ENCODE results near the gene PAWR. TPM values are rescaled to one million over a fixed set of nuclear protein-coding genes. Genes with fewer than 3 reads are reported as not detected.

PAWR gene
- total and polyA plus RNA-seq, 10 of the 15 experiments (the other 5 are each of a cell fraction or from before 2014, with no cell fraction given), result 8.1 to 70.6 (median 24.2) TPM

GRCh38 chr12:79555028-79555925 lies 135.5 kb downstream of the PAWR start:
- no peak overlapping the region for H2AFZ ChIP-seq (ENCODE audit: control insufficient read depth, low read depth, low read length)
- no peaks in the 10 kb centered on the region for H3K4me1 ChIP-seq (ENCODE audit: control insufficient read depth, insufficient read depth, low read length)
- 100% methylated on average over 3 of the region's 3 CpGs for WGBS (ENCODE audit: insufficient coverage, insufficient replicate concordance, low lambda C conversion rate, missing lambda C conversion rate)
- no peaks in the 10 kb centered on the region for H4K20me1 ChIP-seq (ENCODE audit: control insufficient read depth, insufficient read depth)
- TF ChIP-seq MTA2 (IDR thresholded peaks at IDR 0.05; ENCODE audit: low read depth) (no peak), SMC3 (IDR thresholded peaks at IDR 0.05; ENCODE audit: borderline replicate concordance, low read length) (peak; percentile 77), YY1 (IDR thresholded peaks at IDR 0.05; ENCODE audit: low read depth, low read length) (0 out of 2 replicates have a peak, but pooled peaks have one; percentile 24), BRCA1 (IDR thresholded peaks at IDR 0.05; ENCODE audit: low read depth, low read length) (no peak), SMAD5 (IDR thresholded peaks at IDR 0.05; ENCODE audit: low read depth) (no peak), PAX8 (IDR thresholded peaks at IDR 0.05) (no peak), RAD21 (IDR thresholded peaks at IDR 0.05; ENCODE audit: insufficient read depth, low read depth, low read length) (peak; percentile 93)
- TF ChIP-seq, protein P1, sequence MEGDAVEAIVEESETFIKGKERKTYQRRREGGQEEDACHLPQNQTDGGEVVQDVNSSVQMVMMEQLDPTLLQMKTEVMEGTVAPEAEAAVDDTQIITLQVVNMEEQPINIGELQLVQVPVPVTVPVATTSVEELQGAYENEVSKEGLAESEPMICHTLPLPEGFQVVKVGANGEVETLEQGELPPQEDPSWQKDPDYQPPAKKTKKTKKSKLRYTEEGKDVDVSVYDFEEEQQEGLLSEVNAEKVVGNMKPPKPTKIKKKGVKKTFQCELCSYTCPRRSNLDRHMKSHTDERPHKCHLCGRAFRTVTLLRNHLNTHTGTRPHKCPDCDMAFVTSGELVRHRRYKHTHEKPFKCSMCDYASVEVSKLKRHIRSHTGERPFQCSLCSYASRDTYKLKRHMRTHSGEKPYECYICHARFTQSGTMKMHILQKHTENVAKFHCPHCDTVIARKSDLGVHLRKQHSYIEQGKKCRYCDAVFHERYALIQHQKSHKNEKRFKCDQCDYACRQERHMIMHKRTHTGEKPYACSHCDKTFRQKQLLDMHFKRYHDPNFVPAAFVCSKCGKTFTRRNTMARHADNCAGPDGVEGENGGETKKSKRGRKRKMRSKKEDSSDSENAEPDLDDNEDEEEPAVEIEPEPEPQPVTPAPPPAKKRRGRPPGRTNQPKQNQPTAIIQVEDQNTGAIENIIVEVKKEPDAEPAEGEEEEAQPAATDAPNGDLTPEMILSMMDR (IDR thresholded peaks at IDR 0.05 in 2 of 3, conservative IDR thresholded peaks at IDR 0.05 in 1 of 3; ENCODE audit: control insufficient read depth in 2 of 3, extremely low read depth in 1 of 3, insufficient read depth in 1 of 3, low read depth in 3 of 3, low read length in 3 of 3), result peak; percentile 40 to 84 (median 48); a peak in 5 of 6 replicates
- ATAC-seq, result peak; percentile 39; the same call in 2 of the 3 replicates
- no TSS peak for BruUV-seq (replicated peaks)
- no peaks in the 10 kb centered on the region; the same call in 2 of the 3 replicates for H3K9me3 ChIP-seq (replicated peaks; ENCODE audit: control insufficient read depth, insufficient read depth, low read length)
- no peaks in the 10 kb centered on the region for H3K79me2 ChIP-seq (ENCODE audit: control insufficient read depth, insufficient read depth, low read length)
- DNase-seq (ENCODE audit: low read depth, low spot score), result no peak
- POLR2A ChIA-PET, result no interaction called here
- H3K9ac ChIP-seq (ENCODE audit: control insufficient read depth, insufficient read depth, low read length), result no peak overlapping the region
- no peak overlapping the region for H3K4me3 ChIP-seq
- H3K36me3 ChIP-seq (ENCODE audit: control insufficient read depth in 2 of 2, insufficient read depth in 2 of 2, low read length in 1 of 2), result no peaks in the 10 kb centered on the region; a peak in 1 of 4 replicates
- in situ Hi-C loops (cut with MboI) (loop anchor here (5.0 kb wide), 1 partner anchor 182 kb away; no protein-coding TSS in a partner anchor), intact Hi-C loops (cut with micrococcal nuclease; ENCODE audit: unreplicated experiment) (loop anchor here (5.0 kb wide), 1 partner anchor 632 kb away; no protein-coding TSS in a partner anchor)
- RAD21 ChIA-PET (ENCODE audit: unreplicated experiment), result interaction anchor here (1.0 to 1.6 kb wide), 5 partner anchors 134 to 632 kb away, joined by 3 to 5 read pairs (median 4); partner anchors contain the start of gene PAWR
- CTCF ChIA-PET, result interaction anchor here (0.8 to 2.2 kb wide), 6 partner anchors 134 to 182 kb away, joined by 3 to 15 read pairs (median 4); partner anchors contain the start of gene PAWR
- SMC1A ChIA-PET (ENCODE audit: uncharacterized antibody, unreplicated experiment), result interaction anchor here (1.0 to 1.2 kb wide), 3 partner anchors 97 to 182 kb away, joined by 3 to 4 read pairs (median 3); no protein-coding TSS in a partner anchor
- FAIRE-seq, result no peak
- no peaks in the 10 kb centered on the region for H3K27me3 ChIP-seq (replicated peaks in 1 of 2; ENCODE audit: control insufficient read depth in 2 of 2, insufficient read depth in 2 of 2, low read length in 1 of 2)
- no peak overlapping the region for H3K4me2 ChIP-seq (ENCODE audit: control insufficient read depth, insufficient read depth)
- H3K27ac ChIP-seq (ENCODE audit: control insufficient read depth, insufficient read depth), result no peak overlapping the region
